Right lobe of liver (tissue), 6 donors: Measurements from ENCODE around the gene PICALM. TPM values are rescaled to one million over a fixed set of nuclear protein-coding genes. Genes with fewer than 3 reads are reported as not detected.

Experiments used
- ATAC-seq, 4 donors: fragments of 200-7000 bp; cut with Tn5 transposase; one replicate each; pipeline ENCODE4 v1.9.1; 2020; ENCODE audit warnings: mild to moderate bottlenecking in 4 of 4, moderate library complexity in 4 of 4
- DNase-seq, 3 donors: peaks; one replicate each; pipeline ENCODE4 v3.0.0-alpha.2; 2020
- H3K27ac ChIP-seq, 3 donors: fragments of 200-600 bp; one replicate each; pipeline ENCODE4 v1.8.0; 2022
- H3K27me3 ChIP-seq, 2 donors: fragments of 200-600 bp; one replicate each; pipeline ENCODE4 v1.8.0; 2022
- H3K36me3 ChIP-seq, 4 donors: fragments of 200-600 bp; sonication (generic) in 1 of 4; one replicate each; pipeline versions ENCODE4 v1.5.1 to v1.8.0; 2017 to 2022; ENCODE audit warnings: control low read depth in 1 of 4
- H3K4me1 ChIP-seq, 4 donors: fragments of 200-600 bp; sonication (generic) in 1 of 4; one replicate each; pipeline versions ENCODE4 v1.5.1 to v1.8.0; 2017 to 2022; ENCODE audit warnings: control low read depth in 1 of 4
- H3K4me3 ChIP-seq, 3 donors: fragments of 200-600 bp; one replicate each; pipeline ENCODE4 v1.8.0; 2022
- H3K9me3 ChIP-seq, 4 donors: fragments of 200-600 bp; sonication (generic) in 1 of 4; one replicate each; pipeline versions ENCODE4 v1.5.1 to v1.8.0; 2017 to 2022; ENCODE audit warnings: control low read depth in 1 of 4
- CTCF ChIP-seq, 4 donors: fragments of 200-600 bp in 3 of 4; fragments of 450-650 bp in 1 of 4; IDR thresholded peaks; one replicate each; pipeline versions ENCODE4 v1.5.1 to v1.8.0; 2016 to 2022; ENCODE audit warnings: antibody characterized with exemption in 4 of 4, mild to moderate bottlenecking in 2 of 4
- POLR2A ChIP-seq: fragments of 450-650 bp; IDR thresholded peaks from one replicate; pipeline ENCODE4 v1.6.1; 2017; ENCODE audit warnings: antibody characterized with exemption, mild to moderate bottlenecking
- WGBS: methylation state at CpG from one replicate; pipeline ENCODE4 v1.1.6; 2018; ENCODE audit warnings: low coverage, low lambda C conversion rate; ENCODE audit not compliant: insufficient coverage; ENCODE audit errors: missing lambda C conversion rate; 5-methylcytosine and 5-hydroxymethylcytosine counted together
- intact Hi-C, 2 donors: fragments of 100-400 bp; cut with DNase I; formaldehyde crosslinking; loops; one replicate each; pipeline versions ENCODE4 v1.11.2 to v1.14.1; 2022
- total RNA-seq, 6 experiments: library from RNA; depleted of rRNA in 2 of 6; stranded (reverse); fragments of >200 nt in 2 of 6; fragmentation: NEBNext Ultra II Directional in 3 of 6; extraction: Animal tissue kit (Norgen Biotek cat#: 25700) in 3 of 6; gene quantifications; one replicate each; pipeline versions ENCODE4 v1.1.0 to v1.2.4, GENCODE V29; 2016 to 2023
- donor health status: DM: no; HTN: yes; CAD: no.
- donor health status: DM: no; HTN: no; CAD: no.
- donor health status: DM: no; HTN: no; CAD: no.
- donor health status: DM: no; HTN: yes; CAD: no.
- donor health status: DM: no; HTN: yes; CAD: no.

Gene PICALM
- total RNA-seq, 6 experiments from 2014 or later, result 84.1 to 137 (median 97.6) TPM

DNA sequence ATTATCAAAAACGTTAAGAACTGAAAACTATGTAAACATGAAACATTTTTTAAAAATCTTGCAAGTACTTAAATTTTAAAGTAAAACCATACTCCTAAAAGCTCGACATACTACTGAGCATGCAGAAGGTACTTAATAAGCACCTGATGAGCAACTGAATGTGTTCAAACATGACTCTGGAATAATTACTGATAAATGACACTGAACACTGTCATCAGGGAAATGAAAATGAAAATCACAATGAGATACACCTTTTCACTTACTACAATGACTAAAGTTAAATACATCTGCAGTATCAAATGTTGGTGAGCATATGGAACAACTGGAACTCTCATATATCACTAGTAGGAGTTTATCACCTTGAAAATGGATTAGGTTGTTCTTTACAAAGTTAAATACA lies 65.2 kb downstream of the PICALM start:
- intact Hi-C loops, result no loop called here
- TF ChIP-seq POLR2A (no peak), CTCF (IDR thresholded peaks at IDR 0.05) (no peak)

GRCh38 chr11:86002431-86002830 lies 66.5 kb downstream of the PICALM start:
- no peaks in the 10 kb centered on the region for H3K27me3 ChIP-seq
- no peak overlapping the region for H3K4me3 ChIP-seq
- intact Hi-C loops, result no loop called here
- TF ChIP-seq POLR2A (no peak), CTCF (IDR thresholded peaks at IDR 0.05) (no peak)
- no peak overlapping the region for H3K27ac ChIP-seq
- H3K4me1 ChIP-seq, result no peaks in the 10 kb centered on the region
- DNase-seq (no peak), ATAC-seq (no peak)
- H3K36me3 ChIP-seq, result peaks cover 7 to 90% (median 38%) of the 10 kb centered on the region in 4 donors
- 85% methylated on average over 3 of the region's 3 CpGs for WGBS
- no peaks in the 10 kb centered on the region for H3K9me3 ChIP-seq

More for the DNA sequence above, 65.2 kb downstream of the PICALM start:
- H3K27ac ChIP-seq, result no peak overlapping the region
- H3K36me3 ChIP-seq, result peaks cover 7 to 88% (median 34%) of the 10 kb centered on the region in 4 donors
- H3K4me3 ChIP-seq, result no peak overlapping the region
- DNase-seq (no peak), ATAC-seq (no peak)
- H3K9me3 ChIP-seq, result no peaks in the 10 kb centered on the region
- no peaks in the 10 kb centered on the region for H3K27me3 ChIP-seq
- 46% methylated on average over 2 of the region's 2 CpGs for WGBS
- no peaks in the 10 kb centered on the region for H3K4me1 ChIP-seq

- H3K27me3 ChIP-seq, result no peaks in the 10 kb centered on the region
- 89% methylated on average over 2 of the region's 2 CpGs for WGBS
- no peak for DNase-seq
- TF ChIP-seq CTCF (IDR thresholded peaks at IDR 0.05), result no peak
- TF ChIP-seq POLR2A, result no peak
- peaks cover 6 to 57% (median 36%) of the 10 kb centered on the region in 4 donors for H3K36me3 ChIP-seq
- no peak for ATAC-seq
- H3K4me1 ChIP-seq, result no peaks in the 10 kb centered on the region
- no peaks in the 10 kb centered on the region for H3K9me3 ChIP-seq
- H3K27ac ChIP-seq, result no peak overlapping the region
- H3K4me3 ChIP-seq, result no peak overlapping the region
- intact Hi-C loops, result no loop called here
Measured at GRCh38 chr11:85991508-85991907, 77.4 kb downstream of the PICALM start.

- peaks cover 6 to 45% (median 31%) of the 10 kb centered on the region in 4 donors for H3K36me3 ChIP-seq
- WGBS, result 58% methylated on average over 2 of the region's 2 CpGs
Measured at GRCh38 chr11:85989746-85990145, 79.1 kb downstream of the PICALM start.

More at GRCh38 chr11:85989746-85990145, 79.1 kb downstream of the PICALM start:
- Histone ChIP-seq H3K27me3 (no peaks in the 10 kb centered on the region), H3K4me3 (no peak overlapping the region), H3K9me3 (no peaks in the 10 kb centered on the region), H3K4me1 (no peaks in the 10 kb centered on the region), H3K27ac (no peak overlapping the region)
- intact Hi-C loops, result no loop called here
- TF ChIP-seq POLR2A, result no peak
- no peak for TF ChIP-seq CTCF (IDR thresholded peaks at IDR 0.05)
- ATAC-seq (no peak), DNase-seq (no peak)
